SK-N-SH treated with all-trans-retinoic acid at 6 μM for 48 hours (cell line): ENCODE measurements around the gene CEP152.

ENCODE experiments used
- CREB5 ChIP-seq: fragments of 250-450 bp; sonication (Bioruptor Pico); IDR thresholded peaks from 2 replicates; pipeline ENCODE4 v1.5.1; 2020; ENCODE audit warnings: low read depth, mild to moderate bottlenecking, moderate library complexity
- GLIS3 ChIP-seq: fragments of 250-450 bp; sonication (Bioruptor Pico); IDR thresholded peaks from 2 replicates; pipeline ENCODE4 v1.5.0; 2020; ENCODE audit warnings: mild to moderate bottlenecking, moderate library complexity
- PATZ1 ChIP-seq: fragments of 250-450 bp; sonication (Bioruptor Pico); IDR thresholded peaks from 2 replicates; pipeline ENCODE4 v1.8.0; 2020; ENCODE audit warnings: mild to moderate bottlenecking, moderate library complexity, borderline replicate concordance
- RARB ChIP-seq: fragments of 250-450 bp; sonication (Bioruptor Pico); IDR thresholded peaks from 2 replicates; pipeline ENCODE4 v1.8.0; 2021; ENCODE audit warnings: mild to moderate bottlenecking, moderate library complexity
- SNAI2 ChIP-seq: fragments of 250-450 bp; sonication (Bioruptor Pico); IDR thresholded peaks from 2 replicates; pipeline ENCODE4 v1.5.0; 2020; ENCODE audit warnings: mild to moderate bottlenecking, moderate library complexity
- ZNF565 ChIP-seq: fragments of 450-650 bp; formaldehyde crosslinking; conservative IDR thresholded peaks from 2 replicates; pipeline ENCODE4 v1.5.0; 2020; ENCODE audit warnings: low read depth, mild to moderate bottlenecking, moderate library complexity
- ZNF8 ChIP-seq: fragments of 450-650 bp; formaldehyde crosslinking; IDR thresholded peaks from 2 replicates; pipeline ENCODE4 v1.5.0; 2020; ENCODE audit warnings: mild to moderate bottlenecking, moderate library complexity

- no peak for TF ChIP-seq PATZ1 (CRISPR knock-in tag)
- TF ChIP-seq SNAI2: no peak
- no peak for TF ChIP-seq CREB5 (CRISPR knock-in tag)
- no peak for TF ChIP-seq ZNF565 (CRISPR knock-in tag)
- no peak for TF ChIP-seq ZNF8 (CRISPR knock-in tag)
- no peak for TF ChIP-seq GLIS3 (CRISPR knock-in tag)
- TF ChIP-seq RARB: no peak
These were observed 15.0 kb downstream of the CEP152 start for GRCh38 chr15:48795901-48796300.
